Erythroblast (primary cell): ENCODE results near the gene LGMN.

Experiments used
- GATA1 ChIP-seq: IDR thresholded peaks from 2 replicates; pipeline ENCODE4 v1.6.1; 2011; ENCODE audit warnings: low read depth, mild to moderate bottlenecking, control low read depth, low read length, moderate library complexity
- POLR2A ChIP-seq: IDR thresholded peaks from 2 replicates; pipeline ENCODE4 v1.6.1; 2011; ENCODE audit warnings: mild to moderate bottlenecking, low read length

GRCh38 chr14:92786427-92786756 lies 38.0 kb upstream of the LGMN start:
- TF ChIP-seq POLR2A = no peak
- no peak for TF ChIP-seq GATA1
